ENCODE results near the gene RELA.

Gene RELA

DNA sequence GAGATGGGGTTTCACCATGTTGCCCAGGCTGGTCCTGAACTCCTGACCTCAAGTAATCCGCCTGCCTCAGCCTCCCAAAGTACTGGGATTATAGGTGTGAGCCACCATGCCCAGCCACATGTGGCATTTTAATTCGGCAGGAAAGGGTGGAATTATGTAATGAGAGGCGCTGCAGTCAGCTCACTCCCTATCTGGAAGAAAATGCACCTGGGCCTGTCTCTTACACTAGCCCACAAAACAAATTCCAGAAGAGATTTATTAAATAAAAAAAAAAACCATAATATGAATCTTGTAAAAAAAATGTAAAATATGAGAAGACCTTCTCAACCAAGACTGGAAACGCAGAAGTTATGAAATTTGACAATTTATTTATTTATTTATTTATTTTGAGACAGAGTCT, 41.1 kb upstream of the RELA start:
- no peak overlapping the region for H3K27ac ChIP-seq
- TF ChIP-seq, protein P1, sequence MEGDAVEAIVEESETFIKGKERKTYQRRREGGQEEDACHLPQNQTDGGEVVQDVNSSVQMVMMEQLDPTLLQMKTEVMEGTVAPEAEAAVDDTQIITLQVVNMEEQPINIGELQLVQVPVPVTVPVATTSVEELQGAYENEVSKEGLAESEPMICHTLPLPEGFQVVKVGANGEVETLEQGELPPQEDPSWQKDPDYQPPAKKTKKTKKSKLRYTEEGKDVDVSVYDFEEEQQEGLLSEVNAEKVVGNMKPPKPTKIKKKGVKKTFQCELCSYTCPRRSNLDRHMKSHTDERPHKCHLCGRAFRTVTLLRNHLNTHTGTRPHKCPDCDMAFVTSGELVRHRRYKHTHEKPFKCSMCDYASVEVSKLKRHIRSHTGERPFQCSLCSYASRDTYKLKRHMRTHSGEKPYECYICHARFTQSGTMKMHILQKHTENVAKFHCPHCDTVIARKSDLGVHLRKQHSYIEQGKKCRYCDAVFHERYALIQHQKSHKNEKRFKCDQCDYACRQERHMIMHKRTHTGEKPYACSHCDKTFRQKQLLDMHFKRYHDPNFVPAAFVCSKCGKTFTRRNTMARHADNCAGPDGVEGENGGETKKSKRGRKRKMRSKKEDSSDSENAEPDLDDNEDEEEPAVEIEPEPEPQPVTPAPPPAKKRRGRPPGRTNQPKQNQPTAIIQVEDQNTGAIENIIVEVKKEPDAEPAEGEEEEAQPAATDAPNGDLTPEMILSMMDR (conservative IDR thresholded peaks at IDR 0.05) = no peak
- TF ChIP-seq ZFX (IDR thresholded peaks at IDR 0.05) = no peak

DNA sequence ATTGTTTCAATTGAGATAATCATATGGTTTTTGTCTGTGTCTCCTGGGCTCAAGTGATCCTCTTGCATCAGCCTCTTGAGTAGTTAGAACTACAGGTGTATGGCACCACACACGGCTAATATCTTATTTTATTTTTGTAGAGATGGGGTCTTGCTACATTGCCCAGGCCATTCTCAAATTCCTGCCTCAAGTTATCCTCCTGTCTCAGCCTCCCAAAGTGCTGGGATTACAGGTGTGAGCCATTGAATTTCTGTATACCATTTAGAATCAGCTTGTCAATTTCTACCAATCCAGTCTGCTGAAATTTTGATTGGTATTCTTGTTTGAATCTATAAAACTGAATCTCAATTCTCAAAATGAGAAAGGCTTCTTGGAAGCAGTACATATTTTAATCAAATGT, 39.0 kb upstream of the RELA start:
- TF ChIP-seq, protein P1 (conservative IDR thresholded peaks at IDR 0.05) = no peak
- TF ChIP-seq ZFX (IDR thresholded peaks at IDR 0.05) = no peak
- H3K27ac ChIP-seq = no peak overlapping the region

DNA sequence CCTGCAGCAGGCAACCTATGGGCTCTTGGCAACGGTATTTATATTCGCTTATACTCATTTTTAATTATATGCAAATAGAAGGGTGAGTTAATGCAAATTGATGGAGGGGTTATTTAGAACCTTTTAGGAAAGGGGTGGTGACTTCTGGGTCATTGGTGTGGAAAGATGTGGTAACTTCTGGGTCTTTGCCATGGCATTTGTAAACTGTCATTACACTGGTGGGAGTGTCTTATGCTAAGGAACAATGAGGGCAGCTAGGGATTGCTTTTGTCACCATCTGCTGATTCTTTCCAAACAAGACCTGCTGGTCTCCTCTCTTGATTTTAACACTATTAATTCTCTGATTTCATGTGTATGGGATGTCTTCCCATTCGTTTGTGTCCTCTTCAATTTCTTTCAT, 37.7 kb upstream of the RELA start:
- H3K27ac ChIP-seq = no peak overlapping the region
- no peak for TF ChIP-seq ZFX (IDR thresholded peaks at IDR 0.05)
- TF ChIP-seq, protein P1 (conservative IDR thresholded peaks at IDR 0.05) = no peak

DNA sequence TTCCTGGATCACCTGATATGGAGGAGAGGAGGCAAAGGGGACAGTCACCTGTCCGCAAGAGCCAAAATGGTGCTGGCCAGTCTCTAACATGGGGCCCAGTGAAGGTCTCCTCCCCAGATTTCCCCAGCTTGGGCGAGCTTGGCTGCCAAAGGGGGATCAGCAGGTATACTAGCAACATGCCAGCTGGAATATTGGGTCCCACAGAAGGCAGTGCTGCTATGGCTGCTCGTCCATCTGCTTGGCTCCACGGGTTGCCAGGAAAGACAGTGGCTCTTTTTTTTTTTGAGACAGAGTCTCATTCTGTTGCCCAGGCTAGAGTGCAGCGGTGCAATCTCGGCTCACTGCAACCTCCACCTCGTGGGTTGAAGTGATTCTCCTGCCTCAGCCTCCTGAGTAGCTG, 36.6 kb upstream of the RELA start:
- TF ChIP-seq ZFX (IDR thresholded peaks at IDR 0.05) = no peak
- TF ChIP-seq, protein P1 (conservative IDR thresholded peaks at IDR 0.05) = no peak
- H3K27ac ChIP-seq = no peak overlapping the region

DNA sequence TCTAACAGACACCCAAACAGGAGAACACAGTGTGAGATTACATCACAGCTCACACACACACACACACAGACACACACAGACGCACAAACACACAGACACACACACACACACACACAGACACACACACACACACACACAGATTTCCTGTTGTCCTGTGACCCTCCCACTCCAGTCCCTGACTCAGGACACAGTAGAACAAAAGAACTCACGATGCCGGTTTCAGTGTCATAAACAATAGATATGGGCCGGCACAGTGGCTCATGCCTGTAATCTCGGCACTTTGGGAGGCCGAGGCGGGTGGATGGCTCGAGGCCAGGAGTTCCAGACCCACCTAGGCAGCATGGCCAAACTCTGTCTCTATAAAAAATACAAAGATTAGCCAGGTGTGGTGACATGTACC, 35.5 kb upstream of the RELA start:
- TF ChIP-seq ZFX (IDR thresholded peaks at IDR 0.05) = no peak
- TF ChIP-seq, protein P1 (conservative IDR thresholded peaks at IDR 0.05) = no peak
- no peak overlapping the region for H3K27ac ChIP-seq

DNA sequence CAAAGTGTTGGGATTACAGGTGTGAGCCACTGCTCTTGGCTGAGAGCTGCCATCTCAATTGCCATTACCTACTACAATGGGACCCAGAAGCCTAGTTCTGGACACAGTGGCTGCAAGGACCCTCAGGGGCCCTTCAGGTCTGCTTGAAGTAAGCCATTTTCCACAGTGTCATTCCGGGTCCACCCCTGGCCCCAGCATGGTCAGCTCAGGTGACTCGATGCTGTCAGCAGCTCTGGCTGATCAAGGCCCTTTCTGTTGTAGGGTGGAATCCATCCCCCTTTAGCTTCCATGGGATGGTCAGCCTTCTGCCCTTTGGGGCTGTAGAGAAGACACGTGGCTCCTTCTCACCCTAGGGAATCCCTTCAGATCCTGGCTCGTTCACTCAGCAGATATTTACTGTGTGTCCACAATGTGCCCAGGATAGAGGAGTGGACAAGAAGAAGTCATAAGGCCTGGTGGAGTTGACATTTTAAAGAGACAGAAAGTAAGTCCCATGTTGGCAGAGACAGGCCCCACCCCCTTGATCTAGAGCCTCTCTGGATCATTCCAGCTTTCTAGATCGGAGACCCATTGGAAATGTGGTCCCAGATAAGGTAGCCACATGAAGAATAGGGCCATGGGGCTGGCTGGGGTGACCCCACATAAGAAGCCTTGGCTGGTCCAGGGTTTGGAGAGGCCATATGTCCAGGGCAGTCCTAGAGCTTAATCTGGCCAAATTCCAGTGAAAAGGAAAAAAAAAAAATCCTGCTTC, 34.3 kb upstream of the RELA start:
- H3K27ac ChIP-seq = no peak overlapping the region
- no peak for TF ChIP-seq ZFX (IDR thresholded peaks at IDR 0.05)
- TF ChIP-seq, protein P1 (conservative IDR thresholded peaks at IDR 0.05) = no peak

DNA sequence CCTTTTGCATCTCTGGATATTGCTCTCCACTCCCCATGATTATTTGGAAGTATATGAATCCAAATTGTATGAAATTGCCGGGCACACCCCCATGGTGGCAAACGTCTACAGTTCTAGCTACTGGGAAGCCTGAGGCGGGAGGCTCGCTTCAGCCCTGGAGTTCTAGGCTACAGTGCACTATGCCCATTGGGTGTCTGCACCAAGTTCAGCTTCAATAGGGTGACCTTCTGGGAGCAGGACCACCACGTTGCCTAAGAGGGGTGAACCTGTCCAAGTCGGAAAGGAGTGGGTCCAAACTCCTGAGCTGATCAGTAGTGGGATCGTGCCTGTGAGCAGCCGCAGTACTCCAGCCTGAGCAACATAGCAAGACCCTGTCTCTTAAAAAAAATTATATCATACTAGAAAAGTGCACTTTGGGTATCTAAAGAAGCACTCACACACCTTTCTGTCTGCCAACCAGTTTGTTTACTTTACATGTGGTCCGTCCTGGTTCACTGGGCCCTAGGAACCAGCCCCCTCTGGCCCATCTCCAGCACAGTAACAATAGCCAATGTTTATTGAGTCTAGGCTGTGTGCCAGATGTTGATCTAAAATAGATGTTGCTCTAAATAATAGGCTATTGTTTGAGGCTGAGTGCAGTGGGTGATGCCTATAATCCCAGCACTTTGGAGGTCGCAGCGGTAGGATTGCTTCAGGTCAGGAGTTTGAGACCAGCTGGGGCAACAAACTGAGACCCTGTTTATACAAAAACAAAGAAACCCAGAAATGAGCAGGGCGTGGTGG, 32.9 kb upstream of the RELA start:
- TF ChIP-seq ZFX (IDR thresholded peaks at IDR 0.05) = no peak
- TF ChIP-seq, protein P1 (conservative IDR thresholded peaks at IDR 0.05) = no peak
- peak overlapping the region; percentile 63 for H3K27ac ChIP-seq

All from C4-2B (cell line).